GM12865 (cell line): ENCODE results near the gene SPATA6L.

Experiments used
- DNase-seq: peaks from one replicate; pipeline ENCODE4 v3.0.0; 2010; ENCODE audit warnings: low read depth
- H3K4me3 ChIP-seq: 2 replicates; pipeline ENCODE4 v1.5.1; 2011; ENCODE audit warnings: mild to moderate bottlenecking, low read depth, low read length, control low read depth
- CTCF ChIP-seq: IDR thresholded peaks from 2 replicates; pipeline ENCODE4 v1.5.1; 2011; ENCODE audit warnings: low read length, control low read depth, low read depth, inconsistent platforms; ENCODE audit not compliant: insufficient read depth; ENCODE audit errors: missing control alignments

Gene SPATA6L

GRCh38 chr9:4677392-4677791 is 11.1 kb upstream of the SPATA6L start:
- DNase-seq: no peak
- H3K4me3 ChIP-seq: no peak overlapping the region
- no peak for TF ChIP-seq CTCF

GRCh38 chr9:4674783-4675182 is 8.5 kb upstream of the SPATA6L start:
- no peak for TF ChIP-seq CTCF
- DNase-seq: no peak
- H3K4me3 ChIP-seq: no peak overlapping the region

- no peak for DNase-seq
- no peak for TF ChIP-seq CTCF
- no peak overlapping the region for H3K4me3 ChIP-seq
Measured at GRCh38 chr9:4671737-4672136, 5.5 kb upstream of the SPATA6L start.

- DNase-seq: no peak
- H3K4me3 ChIP-seq: no peak overlapping the region
- no peak for TF ChIP-seq CTCF
Measured at GRCh38 chr9:4670591-4670990, 4.3 kb upstream of the SPATA6L start.

- no peak overlapping the region for H3K4me3 ChIP-seq
- no peak for TF ChIP-seq CTCF
- DNase-seq: no peak
Measured at GRCh38 chr9:4669890-4670289, 3.6 kb upstream of the SPATA6L start.

GRCh38 chr9:4668604-4669003 is 2.3 kb upstream of the SPATA6L start:
- TF ChIP-seq CTCF: no peak
- H3K4me3 ChIP-seq: no peak overlapping the region
- peak; percentile 33 for DNase-seq

- DNase-seq: no peak
- TF ChIP-seq CTCF: no peak
- H3K4me3 ChIP-seq: no peak overlapping the region
Measured at GRCh38 chr9:4667681-4668080, 1.4 kb upstream of the SPATA6L start.
